ENCODE results near the gene ANTXR2. TPM values are rescaled to one million over a fixed set of nuclear protein-coding genes. Genes with fewer than 3 reads are reported as not detected.

Gene ANTXR2
- total RNA-seq, 1 experiment from 2014 or later: 7.0 TPM

- intact Hi-C loops (cut with micrococcal nuclease; ENCODE audit: unreplicated experiment): no loop called here
- ChIA-PET CTCF (no interaction called here), POLR2A (ENCODE audit: low non-redundant PET) (no interaction called here)
- H3K9me3 ChIP-seq (ENCODE audit: low read depth, low read length, poor library complexity, severe bottlenecking): no peaks in the 10 kb centered on the region
- no peak overlapping the region for H3K4me3 ChIP-seq (ENCODE audit: low read depth, low read length, poor library complexity, severe bottlenecking)
- no peak overlapping the region for H3K27ac ChIP-seq (ENCODE audit: low read depth, low read length, poor library complexity, severe bottlenecking)
- H3K36me3 ChIP-seq (ENCODE audit: insufficient read depth, low read length, poor library complexity, severe bottlenecking): no peaks in the 10 kb centered on the region
- H3K27me3 ChIP-seq (replicated peaks; ENCODE audit: insufficient read depth, low read depth, low read length, poor library complexity): no peaks in the 10 kb centered on the region
- H3K4me1 ChIP-seq (ENCODE audit: insufficient read depth, low read length, poor library complexity, severe bottlenecking): no peaks in the 10 kb centered on the region
- peak; percentile 8 for DNase-seq (ENCODE audit: low spot score)
- BruUV-seq (replicated peaks): no TSS peak
- TF ChIP-seq CTCF (conservative IDR thresholded peaks at IDR 0.05; ENCODE audit: low read depth, low read length): no peak
- no peak for TF ChIP-seq EZH2 (IDR thresholded peaks at IDR 0.05; ENCODE audit: borderline replicate concordance, low read depth, low read length, poor library complexity, severe bottlenecking)
These were observed 24.6 kb upstream of the ANTXR2 start for GRCh38 chr4:80097400-80098177.

GRCh38 chr4:80096175-80096850 is 23.3 kb upstream of the ANTXR2 start:
- Histone ChIP-seq H3K9me3 (ENCODE audit: low read depth, low read length, poor library complexity, severe bottlenecking) (no peaks in the 10 kb centered on the region), H3K4me3 (ENCODE audit: low read depth, low read length, poor library complexity, severe bottlenecking) (no peak overlapping the region), H3K36me3 (ENCODE audit: insufficient read depth, low read length, poor library complexity, severe bottlenecking) (no peaks in the 10 kb centered on the region), H3K4me1 (ENCODE audit: insufficient read depth, low read length, poor library complexity, severe bottlenecking) (no peaks in the 10 kb centered on the region), H3K27ac (ENCODE audit: low read depth, low read length, poor library complexity, severe bottlenecking) (no peak overlapping the region), H3K27me3 (replicated peaks; ENCODE audit: insufficient read depth, low read depth, low read length, poor library complexity) (no peaks in the 10 kb centered on the region)
- TF ChIP-seq EZH2 (IDR thresholded peaks at IDR 0.05; ENCODE audit: borderline replicate concordance, low read depth, low read length, poor library complexity, severe bottlenecking) (no peak), CTCF (conservative IDR thresholded peaks at IDR 0.05; ENCODE audit: low read depth, low read length) (no peak)
- intact Hi-C loops (cut with micrococcal nuclease; ENCODE audit: unreplicated experiment): no loop called here
- BruUV-seq (replicated peaks): no TSS peak
- POLR2A ChIA-PET (ENCODE audit: low non-redundant PET): no interaction called here
- DNase-seq (ENCODE audit: low spot score): no peak
- CTCF ChIA-PET: no interaction called here

- ChIA-PET POLR2A (ENCODE audit: low non-redundant PET) (no interaction called here), CTCF (no interaction called here)
- DNase-seq (ENCODE audit: low spot score): no peak
- intact Hi-C loops (cut with micrococcal nuclease; ENCODE audit: unreplicated experiment): no loop called here
- no peaks in the 10 kb centered on the region for H3K36me3 ChIP-seq (ENCODE audit: insufficient read depth, low read length, poor library complexity, severe bottlenecking)
- no peaks in the 10 kb centered on the region for H3K27me3 ChIP-seq (replicated peaks; ENCODE audit: insufficient read depth, low read depth, low read length, poor library complexity)
- no TSS peak for BruUV-seq (replicated peaks)
- H3K27ac ChIP-seq (ENCODE audit: low read depth, low read length, poor library complexity, severe bottlenecking): no peak overlapping the region
- H3K4me1 ChIP-seq (ENCODE audit: insufficient read depth, low read length, poor library complexity, severe bottlenecking): no peaks in the 10 kb centered on the region
- TF ChIP-seq EZH2 (IDR thresholded peaks at IDR 0.05; ENCODE audit: borderline replicate concordance, low read depth, low read length, poor library complexity, severe bottlenecking): no peak
- TF ChIP-seq CTCF (conservative IDR thresholded peaks at IDR 0.05; ENCODE audit: low read depth, low read length): no peak
- H3K4me3 ChIP-seq (ENCODE audit: low read depth, low read length, poor library complexity, severe bottlenecking): no peak overlapping the region
- H3K9me3 ChIP-seq (ENCODE audit: low read depth, low read length, poor library complexity, severe bottlenecking): no peaks in the 10 kb centered on the region
These were observed 21.2 kb upstream of the ANTXR2 start for GRCh38 chr4:80094191-80094590.
